ENCODE measurements around the gene NFATC2.

- TF ChIP-seq CTCF (IDR thresholded peaks at IDR 0.05) (no peak), POLR2A (IDR thresholded peaks at IDR 0.05) (no peak)
Measured at GRCh38 chr20:51361258-51361657, 181.3 kb downstream of the NFATC2 start.
